SK-N-SH (cell line): ENCODE results near the gene KDM2A.

Source experiments
- EP300 ChIP-seq, 2 experiments: IDR thresholded peaks; 2 replicates each; pipeline versions ENCODE4 v1.4.0 to v1.6.1; 2012; ENCODE audit warnings: borderline replicate concordance in 1 of 2, low read depth in 1 of 2, low read length in 1 of 2
- JUND ChIP-seq: IDR thresholded peaks from 2 replicates; pipeline ENCODE4 v1.4.0; 2012
- POLR2AphosphoS5 ChIP-seq: IDR thresholded peaks from 2 replicates; pipeline ENCODE4 v1.6.1; 2012; ENCODE audit warnings: low read depth, low read length
- RCOR1 ChIP-seq: fragments of 150-350 bp; IDR thresholded peaks from 2 replicates; pipeline ENCODE4 v1.6.1; 2017; ENCODE audit warnings: antibody characterized with exemption, low read length
- RFX5 ChIP-seq: IDR thresholded peaks from 2 replicates; pipeline ENCODE4 v1.6.1; 2012; ENCODE audit warnings: mild to moderate bottlenecking, improper control_type of control experiment, low read length
- TAF1 ChIP-seq: IDR thresholded peaks from 2 replicates; pipeline ENCODE4 v1.6.1; 2012; ENCODE audit warnings: low read depth, mild to moderate bottlenecking, low read length, moderate library complexity, borderline replicate concordance
- TEAD4 ChIP-seq: IDR thresholded peaks from 2 replicates; pipeline ENCODE4 v1.4.0; 2012; ENCODE audit warnings: mild to moderate bottlenecking, borderline replicate concordance; ENCODE audit not compliant: insufficient read depth
- TF ChIP-seq, protein P1 (sequence below): IDR thresholded peaks from 2 replicates; pipeline ENCODE4 v1.4.0; 2012; ENCODE audit warnings: low read depth, borderline replicate concordance
- TF ChIP-seq, protein P2 (sequence below): IDR thresholded peaks from 2 replicates; pipeline ENCODE4 v1.4.0; 2012; ENCODE audit warnings: low read depth
- TF ChIP-seq, protein P3 (sequence below): fragments of 200-600 bp; sonication (generic); IDR thresholded peaks from 2 replicates; pipeline ENCODE4 v1.6.1; 2017; ENCODE audit warnings: antibody characterized with exemption, mild to moderate bottlenecking, moderate library complexity
- TF ChIP-seq, protein P4 (sequence below): IDR thresholded peaks from 2 replicates; pipeline ENCODE4 v1.6.1; 2012; ENCODE audit warnings: mild to moderate bottlenecking, low read depth, low read length, moderate library complexity
- TF ChIP-seq, protein P5 (sequence below): fragments of 150-350 bp; IDR thresholded peaks from 2 replicates; pipeline ENCODE4 v1.6.1; 2017; ENCODE audit warnings: antibody characterized with exemption, low read length, low read depth, borderline replicate concordance
- TF ChIP-seq, protein P6 (sequence below): IDR thresholded peaks from 2 replicates; pipeline ENCODE4 v1.4.0; 2012; ENCODE audit warnings: low read depth, borderline replicate concordance

DNA sequence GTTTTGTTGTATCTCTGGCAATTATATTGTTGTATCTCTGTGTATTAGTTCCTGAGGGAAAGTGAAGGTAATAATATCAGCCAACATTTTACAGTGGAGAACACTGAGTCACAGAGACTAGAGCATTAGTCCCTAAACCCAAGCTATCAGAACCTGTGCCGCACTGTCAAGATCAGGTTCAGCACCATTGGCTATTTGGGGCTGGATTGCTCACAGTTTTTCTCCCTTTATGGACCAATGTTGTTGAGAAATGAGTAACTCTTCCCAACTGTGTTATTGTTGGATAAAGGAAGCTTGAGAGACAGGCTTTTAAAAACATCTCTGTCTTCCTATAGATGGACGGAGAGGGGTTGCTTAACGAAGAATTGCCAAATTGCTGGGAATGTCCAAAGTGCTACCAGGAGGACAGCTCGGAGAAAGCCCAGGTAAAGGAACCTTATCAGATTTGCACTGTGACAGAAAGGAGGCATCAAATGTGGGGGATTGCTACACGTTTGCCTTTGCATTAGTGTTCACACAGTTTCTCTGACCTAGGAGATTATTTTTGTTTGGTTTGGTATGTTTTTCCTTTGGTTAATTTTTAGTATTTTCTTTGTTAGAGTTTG lies 129.0 kb downstream of the KDM2A start:
- TF ChIP-seq, protein P1, sequence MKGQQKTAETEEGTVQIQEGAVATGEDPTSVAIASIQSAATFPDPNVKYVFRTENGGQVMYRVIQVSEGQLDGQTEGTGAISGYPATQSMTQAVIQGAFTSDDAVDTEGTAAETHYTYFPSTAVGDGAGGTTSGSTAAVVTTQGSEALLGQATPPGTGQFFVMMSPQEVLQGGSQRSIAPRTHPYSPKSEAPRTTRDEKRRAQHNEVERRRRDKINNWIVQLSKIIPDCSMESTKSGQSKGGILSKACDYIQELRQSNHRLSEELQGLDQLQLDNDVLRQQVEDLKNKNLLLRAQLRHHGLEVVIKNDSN: no peak
- TF ChIP-seq, protein P2, sequence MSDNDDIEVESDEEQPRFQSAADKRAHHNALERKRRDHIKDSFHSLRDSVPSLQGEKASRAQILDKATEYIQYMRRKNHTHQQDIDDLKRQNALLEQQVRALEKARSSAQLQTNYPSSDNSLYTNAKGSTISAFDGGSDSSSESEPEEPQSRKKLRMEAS: no peak
- TF ChIP-seq, protein P3, sequence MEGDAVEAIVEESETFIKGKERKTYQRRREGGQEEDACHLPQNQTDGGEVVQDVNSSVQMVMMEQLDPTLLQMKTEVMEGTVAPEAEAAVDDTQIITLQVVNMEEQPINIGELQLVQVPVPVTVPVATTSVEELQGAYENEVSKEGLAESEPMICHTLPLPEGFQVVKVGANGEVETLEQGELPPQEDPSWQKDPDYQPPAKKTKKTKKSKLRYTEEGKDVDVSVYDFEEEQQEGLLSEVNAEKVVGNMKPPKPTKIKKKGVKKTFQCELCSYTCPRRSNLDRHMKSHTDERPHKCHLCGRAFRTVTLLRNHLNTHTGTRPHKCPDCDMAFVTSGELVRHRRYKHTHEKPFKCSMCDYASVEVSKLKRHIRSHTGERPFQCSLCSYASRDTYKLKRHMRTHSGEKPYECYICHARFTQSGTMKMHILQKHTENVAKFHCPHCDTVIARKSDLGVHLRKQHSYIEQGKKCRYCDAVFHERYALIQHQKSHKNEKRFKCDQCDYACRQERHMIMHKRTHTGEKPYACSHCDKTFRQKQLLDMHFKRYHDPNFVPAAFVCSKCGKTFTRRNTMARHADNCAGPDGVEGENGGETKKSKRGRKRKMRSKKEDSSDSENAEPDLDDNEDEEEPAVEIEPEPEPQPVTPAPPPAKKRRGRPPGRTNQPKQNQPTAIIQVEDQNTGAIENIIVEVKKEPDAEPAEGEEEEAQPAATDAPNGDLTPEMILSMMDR: no peak
- TF ChIP-seq, protein P4, sequence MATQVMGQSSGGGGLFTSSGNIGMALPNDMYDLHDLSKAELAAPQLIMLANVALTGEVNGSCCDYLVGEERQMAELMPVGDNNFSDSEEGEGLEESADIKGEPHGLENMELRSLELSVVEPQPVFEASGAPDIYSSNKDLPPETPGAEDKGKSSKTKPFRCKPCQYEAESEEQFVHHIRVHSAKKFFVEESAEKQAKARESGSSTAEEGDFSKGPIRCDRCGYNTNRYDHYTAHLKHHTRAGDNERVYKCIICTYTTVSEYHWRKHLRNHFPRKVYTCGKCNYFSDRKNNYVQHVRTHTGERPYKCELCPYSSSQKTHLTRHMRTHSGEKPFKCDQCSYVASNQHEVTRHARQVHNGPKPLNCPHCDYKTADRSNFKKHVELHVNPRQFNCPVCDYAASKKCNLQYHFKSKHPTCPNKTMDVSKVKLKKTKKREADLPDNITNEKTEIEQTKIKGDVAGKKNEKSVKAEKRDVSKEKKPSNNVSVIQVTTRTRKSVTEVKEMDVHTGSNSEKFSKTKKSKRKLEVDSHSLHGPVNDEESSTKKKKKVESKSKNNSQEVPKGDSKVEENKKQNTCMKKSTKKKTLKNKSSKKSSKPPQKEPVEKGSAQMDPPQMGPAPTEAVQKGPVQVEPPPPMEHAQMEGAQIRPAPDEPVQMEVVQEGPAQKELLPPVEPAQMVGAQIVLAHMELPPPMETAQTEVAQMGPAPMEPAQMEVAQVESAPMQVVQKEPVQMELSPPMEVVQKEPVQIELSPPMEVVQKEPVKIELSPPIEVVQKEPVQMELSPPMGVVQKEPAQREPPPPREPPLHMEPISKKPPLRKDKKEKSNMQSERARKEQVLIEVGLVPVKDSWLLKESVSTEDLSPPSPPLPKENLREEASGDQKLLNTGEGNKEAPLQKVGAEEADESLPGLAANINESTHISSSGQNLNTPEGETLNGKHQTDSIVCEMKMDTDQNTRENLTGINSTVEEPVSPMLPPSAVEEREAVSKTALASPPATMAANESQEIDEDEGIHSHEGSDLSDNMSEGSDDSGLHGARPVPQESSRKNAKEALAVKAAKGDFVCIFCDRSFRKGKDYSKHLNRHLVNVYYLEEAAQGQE: no peak
- TF ChIP-seq POLR2AphosphoS5: no peak
- TF ChIP-seq, protein P5, sequence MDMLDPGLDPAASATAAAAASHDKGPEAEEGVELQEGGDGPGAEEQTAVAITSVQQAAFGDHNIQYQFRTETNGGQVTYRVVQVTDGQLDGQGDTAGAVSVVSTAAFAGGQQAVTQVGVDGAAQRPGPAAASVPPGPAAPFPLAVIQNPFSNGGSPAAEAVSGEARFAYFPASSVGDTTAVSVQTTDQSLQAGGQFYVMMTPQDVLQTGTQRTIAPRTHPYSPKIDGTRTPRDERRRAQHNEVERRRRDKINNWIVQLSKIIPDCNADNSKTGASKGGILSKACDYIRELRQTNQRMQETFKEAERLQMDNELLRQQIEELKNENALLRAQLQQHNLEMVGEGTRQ: no peak
- TF ChIP-seq, protein P6, sequence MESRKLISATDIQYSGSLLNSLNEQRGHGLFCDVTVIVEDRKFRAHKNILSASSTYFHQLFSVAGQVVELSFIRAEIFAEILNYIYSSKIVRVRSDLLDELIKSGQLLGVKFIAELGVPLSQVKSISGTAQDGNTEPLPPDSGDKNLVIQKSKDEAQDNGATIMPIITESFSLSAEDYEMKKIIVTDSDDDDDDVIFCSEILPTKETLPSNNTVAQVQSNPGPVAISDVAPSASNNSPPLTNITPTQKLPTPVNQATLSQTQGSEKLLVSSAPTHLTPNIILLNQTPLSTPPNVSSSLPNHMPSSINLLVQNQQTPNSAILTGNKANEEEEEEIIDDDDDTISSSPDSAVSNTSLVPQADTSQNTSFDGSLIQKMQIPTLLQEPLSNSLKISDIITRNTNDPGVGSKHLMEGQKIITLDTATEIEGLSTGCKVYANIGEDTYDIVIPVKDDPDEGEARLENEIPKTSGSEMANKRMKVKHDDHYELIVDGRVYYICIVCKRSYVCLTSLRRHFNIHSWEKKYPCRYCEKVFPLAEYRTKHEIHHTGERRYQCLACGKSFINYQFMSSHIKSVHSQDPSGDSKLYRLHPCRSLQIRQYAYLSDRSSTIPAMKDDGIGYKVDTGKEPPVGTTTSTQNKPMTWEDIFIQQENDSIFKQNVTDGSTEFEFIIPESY: no peak
- no peak for TF ChIP-seq RFX5
- TF ChIP-seq TEAD4: no peak
- TF ChIP-seq JUND: no peak
- TF ChIP-seq TAF1: no peak
- no peak for TF ChIP-seq RCOR1
- TF ChIP-seq EP300 (IDR thresholded peaks at IDR 0.05; ENCODE audit: borderline replicate concordance in 1 of 2, low read depth in 1 of 2, low read length in 1 of 2): no peak
